H9 (cell line): ENCODE results near the gene MYO1C. TPM values are rescaled to one million over a fixed set of nuclear protein-coding genes. Genes with fewer than 3 reads are reported as not detected.
"Not testable (repeated sequence)": the region's sequence is repeated elsewhere in the genome, so short reads cannot be mapped to it uniquely, and the experiment has no call there.

Experiments used
- DNase-seq: peaks from one replicate; pipeline ENCODE4 v3.0.0-alpha.2; 2017
- H2AFZ ChIP-seq: one replicate; pipeline ENCODE4 v1.6.1; 2013; ENCODE audit warnings: mild to moderate bottlenecking, low read length, control low read depth, moderate library complexity
- H2AK5ac ChIP-seq: 2 replicates; pipeline ENCODE4 v1.6.1; 2013; ENCODE audit warnings: low read length, control low read depth, mixed read lengths; ENCODE audit not compliant: insufficient read length
- H2BK120ac ChIP-seq: one replicate; pipeline ENCODE4 v1.6.1; 2013; ENCODE audit warnings: low read depth, mild to moderate bottlenecking, low read length, control low read depth, inconsistent platforms; ENCODE audit not compliant: poor library complexity, severe bottlenecking
- H2BK12ac ChIP-seq: 2 replicates; pipeline ENCODE4 v1.6.1; 2013; ENCODE audit warnings: low read length, control low read depth, mixed read lengths, low read depth; ENCODE audit not compliant: insufficient read length
- H2BK15ac ChIP-seq: 2 replicates; pipeline ENCODE4 v1.6.1; 2013; ENCODE audit warnings: low read depth, low read length, control low read depth
- H2BK20ac ChIP-seq: one replicate; pipeline ENCODE4 v1.6.1; 2013; ENCODE audit warnings: low read depth, mild to moderate bottlenecking, low read length, control low read depth, inconsistent platforms; ENCODE audit not compliant: poor library complexity, severe bottlenecking
- H2BK5ac ChIP-seq: 2 replicates; pipeline ENCODE4 v1.6.1; 2013; ENCODE audit warnings: low read length, control low read depth, mixed read lengths; ENCODE audit not compliant: insufficient read length
- H3K14ac ChIP-seq: 2 replicates; pipeline ENCODE4 v1.6.1; 2013; ENCODE audit warnings: low read length, control low read depth; ENCODE audit not compliant: insufficient read depth
- H3K18ac ChIP-seq: 2 replicates; pipeline ENCODE4 v1.6.1; 2013; ENCODE audit warnings: low read depth, mild to moderate bottlenecking, mixed read lengths, low read length, control low read depth; ENCODE audit not compliant: insufficient read length
- H3K23ac ChIP-seq: 2 replicates; pipeline ENCODE4 v1.6.1; 2013; ENCODE audit warnings: low read length, control low read depth, mixed read lengths, low read depth; ENCODE audit not compliant: insufficient read length
- H3K23me2 ChIP-seq: 2 replicates; pipeline ENCODE4 v1.6.1; 2013; ENCODE audit warnings: low read depth, mild to moderate bottlenecking, mixed read lengths, low read length, control low read depth; ENCODE audit not compliant: insufficient read length, poor library complexity, severe bottlenecking
- H3K27ac ChIP-seq: 2 replicates; pipeline ENCODE4 v1.5.1; 2013; ENCODE audit warnings: low read length, control low read depth, mixed read lengths, low read depth; ENCODE audit not compliant: insufficient read length
- H3K27me3 ChIP-seq: 2 replicates; pipeline ENCODE4 v1.6.1; 2013; ENCODE audit warnings: low read length, control low read depth, inconsistent platforms; ENCODE audit not compliant: insufficient read depth
- H3K4ac ChIP-seq: 2 replicates; pipeline ENCODE4 v1.6.1; 2013; ENCODE audit warnings: low read depth, mild to moderate bottlenecking, control low read depth, inconsistent platforms, low read length, moderate library complexity
- H3K4me1 ChIP-seq: 2 replicates; pipeline ENCODE4 v1.6.1; 2013; ENCODE audit warnings: low read length, control low read depth, inconsistent platforms; ENCODE audit not compliant: insufficient read depth
- H3K4me2 ChIP-seq: 2 replicates; pipeline ENCODE4 v1.6.1; 2013; ENCODE audit warnings: low read length, control low read depth, mixed read lengths; ENCODE audit not compliant: insufficient read length, insufficient read depth
- H3K56ac ChIP-seq: 2 replicates; pipeline ENCODE4 v1.6.1; 2013; ENCODE audit warnings: low read depth, mild to moderate bottlenecking, mixed read lengths, low read length, control low read depth; ENCODE audit not compliant: insufficient read length
- H3K79me1 ChIP-seq: 2 replicates; pipeline ENCODE4 v1.6.1; 2013; ENCODE audit warnings: low read depth, mild to moderate bottlenecking, moderate library complexity, low read length, control low read depth, inconsistent platforms; ENCODE audit not compliant: insufficient read depth, poor library complexity, severe bottlenecking
- H3K79me2 ChIP-seq: 2 replicates; pipeline ENCODE4 v1.6.1; 2013; ENCODE audit warnings: low read length, control low read depth, inconsistent platforms; ENCODE audit not compliant: insufficient read depth
- H3K9ac ChIP-seq: 2 replicates; pipeline ENCODE4 v1.6.1; 2013; ENCODE audit warnings: low read length, control low read depth, mixed read lengths; ENCODE audit not compliant: insufficient read length; ENCODE audit errors: extremely low read depth
- H3K9me3 ChIP-seq: one replicate; pipeline ENCODE4 v1.6.1; 2013; ENCODE audit warnings: low read depth, low read length, inconsistent platforms; ENCODE audit not compliant: control insufficient read depth
- H3T11ph ChIP-seq: one replicate; pipeline ENCODE4 v1.6.1; 2013; ENCODE audit warnings: mild to moderate bottlenecking, low read length, control low read depth, inconsistent platforms
- H4K20me1 ChIP-seq: one replicate; pipeline ENCODE4 v1.6.1; 2013; ENCODE audit not compliant: control insufficient read depth, insufficient read length, insufficient read depth
- H4K5ac ChIP-seq: 2 replicates; pipeline ENCODE4 v1.6.1; 2013; ENCODE audit warnings: low read depth, mild to moderate bottlenecking, mixed read lengths, low read length, control low read depth; ENCODE audit not compliant: insufficient read length
- H4K8ac ChIP-seq: replicated peaks from 2 replicates; pipeline ENCODE4 v1.6.1; 2013; ENCODE audit warnings: low read length, control low read depth, mixed read lengths, low read depth; ENCODE audit not compliant: insufficient read length
- H4K91ac ChIP-seq: 2 replicates; pipeline ENCODE4 v1.6.1; 2013; ENCODE audit warnings: low read depth, mild to moderate bottlenecking, moderate library complexity, mixed read lengths, low read length, control low read depth; ENCODE audit not compliant: insufficient read length
- H3K27ac Mint-ChIP-seq, 3 experiments: 2 replicates in 2 of 3; 3 replicates in 1 of 3; pipeline ENCODE4 v1.8.0; 2020 to 2021; ENCODE audit warnings: mixed read lengths in 3 of 3, mild to moderate bottlenecking in 1 of 3, moderate library complexity in 1 of 3
- H3K27me3 Mint-ChIP-seq: 2 replicates; pipeline ENCODE4 v1.8.0; 2021; ENCODE audit warnings: low read depth, mild to moderate bottlenecking, moderate library complexity, mixed read lengths
- H3K36me3 Mint-ChIP-seq, 3 experiments: 2 replicates in 2 of 3; 3 replicates in 1 of 3; pipeline ENCODE4 v1.8.0; 2020 to 2021; ENCODE audit warnings: low read depth in 3 of 3, mixed read lengths in 3 of 3; ENCODE audit not compliant: insufficient read depth in 1 of 3
- H3K4me1 Mint-ChIP-seq, 2 experiments: 2 replicates each; pipeline ENCODE4 v1.8.0; 2020; ENCODE audit warnings: mixed read lengths in 2 of 2
- H3K4me3 Mint-ChIP-seq, 2 experiments: 2 replicates in 1 of 2; 3 replicates in 1 of 2; pipeline ENCODE4 v1.8.0; 2020 to 2021; ENCODE audit warnings: mild to moderate bottlenecking in 2 of 2, mixed read lengths in 2 of 2, moderate library complexity in 1 of 2
- H3K9me3 Mint-ChIP-seq, 2 experiments: 2 replicates in 1 of 2; 3 replicates in 1 of 2; pipeline ENCODE4 v1.8.0; 2020; ENCODE audit warnings: mild to moderate bottlenecking in 2 of 2, mixed read lengths in 2 of 2, moderate library complexity in 1 of 2
- WGBS: extraction: QIAGEN DNeasy Blood & Tissue Kit; methylation state at CpG from one replicate; pipeline ENCODE4 v1.1.7; 2013; ENCODE audit warnings: missing lambda C conversion rate, low lambda C conversion rate, mixed read lengths; ENCODE audit not compliant: insufficient read length; ENCODE audit errors: extremely low coverage; 5-methylcytosine and 5-hydroxymethylcytosine counted together
- total RNA-seq: library from RNA; stranded (reverse); gene quantifications from 2 replicates; pipeline ENCODE4 v1.2.1, GENCODE V29; 2021
- TF ChIP-seq, protein P1 (sequence below): fragments of 200-600 bp; sonication (generic); conservative IDR thresholded peaks from 3 replicates; pipeline ENCODE4 v1.8.0; 2021; ENCODE audit warnings: antibody characterized with exemption, mild to moderate bottlenecking

MYO1C gene
- total RNA-seq, 1 experiment from 2014 or later, result 86.5 TPM

DNA sequence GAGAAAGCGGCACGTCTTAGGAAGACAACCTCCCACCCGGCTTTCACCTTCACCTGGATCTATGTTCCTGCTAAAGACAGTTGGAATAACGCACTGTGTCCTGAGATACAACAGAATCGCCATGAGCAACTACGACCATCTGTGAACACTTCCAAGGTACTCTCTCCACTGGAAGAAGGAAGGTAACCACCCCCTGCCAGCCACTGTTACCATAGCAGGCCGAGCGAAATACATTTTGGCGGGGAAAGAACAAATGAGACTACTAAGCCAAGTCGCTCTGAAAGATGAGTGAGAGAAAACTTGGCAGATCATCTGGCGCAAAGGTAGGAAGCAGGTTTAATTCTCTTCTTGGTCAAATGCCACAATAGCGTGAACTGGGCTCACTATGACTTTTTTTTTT is 46.3 kb downstream of the MYO1C start:
- Histone ChIP-seq H2AK5ac (no peak overlapping the region), H3K23ac (no peak overlapping the region), H3K4me2 (no peak overlapping the region), H3K27me3 (no peaks in the 10 kb centered on the region), H3K4ac (no peak overlapping the region), H2AFZ (no peak overlapping the region), H4K5ac (no peak overlapping the region), H2BK12ac (no peak overlapping the region), H2BK5ac (no peak overlapping the region), H3T11ph (no peak overlapping the region), H3K9me3 (no peaks in the 10 kb centered on the region), H4K91ac (no peak overlapping the region), H3K18ac (no peak overlapping the region), H4K20me1 (no peaks in the 10 kb centered on the region), H3K4me1 (no peaks in the 10 kb centered on the region), H2BK15ac (no peak overlapping the region), H3K79me2 (peaks cover 32% of the 10 kb centered on the region; the same call in 1 of the 2 replicates), H3K9ac (no peak overlapping the region), H3K23me2 (no peaks in the 10 kb centered on the region), H2BK20ac (no peak overlapping the region), H4K8ac (no peak overlapping the region), H3K79me1 (peaks cover 2% of the 10 kb centered on the region), H3K56ac (no peak overlapping the region), H3K14ac (no peak overlapping the region), H3K27ac (no peak overlapping the region), H2BK120ac (no peak overlapping the region)
- TF ChIP-seq, protein P1, sequence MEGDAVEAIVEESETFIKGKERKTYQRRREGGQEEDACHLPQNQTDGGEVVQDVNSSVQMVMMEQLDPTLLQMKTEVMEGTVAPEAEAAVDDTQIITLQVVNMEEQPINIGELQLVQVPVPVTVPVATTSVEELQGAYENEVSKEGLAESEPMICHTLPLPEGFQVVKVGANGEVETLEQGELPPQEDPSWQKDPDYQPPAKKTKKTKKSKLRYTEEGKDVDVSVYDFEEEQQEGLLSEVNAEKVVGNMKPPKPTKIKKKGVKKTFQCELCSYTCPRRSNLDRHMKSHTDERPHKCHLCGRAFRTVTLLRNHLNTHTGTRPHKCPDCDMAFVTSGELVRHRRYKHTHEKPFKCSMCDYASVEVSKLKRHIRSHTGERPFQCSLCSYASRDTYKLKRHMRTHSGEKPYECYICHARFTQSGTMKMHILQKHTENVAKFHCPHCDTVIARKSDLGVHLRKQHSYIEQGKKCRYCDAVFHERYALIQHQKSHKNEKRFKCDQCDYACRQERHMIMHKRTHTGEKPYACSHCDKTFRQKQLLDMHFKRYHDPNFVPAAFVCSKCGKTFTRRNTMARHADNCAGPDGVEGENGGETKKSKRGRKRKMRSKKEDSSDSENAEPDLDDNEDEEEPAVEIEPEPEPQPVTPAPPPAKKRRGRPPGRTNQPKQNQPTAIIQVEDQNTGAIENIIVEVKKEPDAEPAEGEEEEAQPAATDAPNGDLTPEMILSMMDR, result no peak
- H3K27me3 Mint-ChIP-seq, result no peaks in the 10 kb centered on the region
- H3K9me3 Mint-ChIP-seq, result no peaks in the 10 kb centered on the region
- H3K36me3 Mint-ChIP-seq, result peaks cover 11 to 18% (median 12%) of the 10 kb centered on the region in 3 experiments; a peak in 6 of 7 replicates
- no CpG with 5 or more reads among the region's 12 CpGs for WGBS
- no peak for DNase-seq
- H3K27ac Mint-ChIP-seq, result peak overlapping the region in 2 of 3 experiments; percentile 9 to 14; a peak in 1 of 7 replicates
- peaks cover 4 to 7% of the 10 kb centered on the region in 2 experiments; a peak in 3 of 4 replicates for H3K4me1 Mint-ChIP-seq
- H3K4me3 Mint-ChIP-seq, result no peak overlapping the region

DNA sequence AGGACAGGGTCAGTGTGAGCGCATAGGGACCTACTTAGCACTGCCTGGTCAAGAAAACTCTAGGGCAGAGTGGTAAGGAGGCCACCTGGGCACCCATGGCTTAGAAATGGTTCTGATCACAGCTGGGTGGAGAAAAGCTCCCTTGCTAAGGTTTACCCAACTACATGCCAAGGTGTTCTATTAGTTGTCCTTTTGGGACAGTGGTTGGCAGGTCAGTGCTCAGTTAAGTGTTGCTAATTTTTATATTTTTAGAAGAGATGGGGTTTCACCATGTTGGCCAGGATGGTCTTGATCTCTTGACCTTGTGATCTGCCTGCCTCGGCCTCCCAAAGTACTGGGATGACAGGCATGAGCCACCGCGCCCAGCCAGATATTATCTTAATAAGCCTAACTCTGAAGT is 46.8 kb downstream of the MYO1C start:
- no CpG with 5 or more reads among the region's 4 CpGs for WGBS
- H3K27ac Mint-ChIP-seq, H3K9me3 ChIP-seq, H2BK20ac ChIP-seq, H3K79me1 ChIP-seq, H3K23ac ChIP-seq, H2AK5ac ChIP-seq, H3K56ac ChIP-seq, H3K18ac ChIP-seq, H3K27ac ChIP-seq, H3K27me3 Mint-ChIP-seq, H3K4me1 ChIP-seq, H2BK15ac ChIP-seq, H2BK5ac ChIP-seq, H3K4me1 Mint-ChIP-seq, H4K8ac ChIP-seq, H2BK120ac ChIP-seq, DNase-seq, H3K4me2 ChIP-seq, H4K91ac ChIP-seq, H3K9ac ChIP-seq, H3K4me3 Mint-ChIP-seq, H2AFZ ChIP-seq, H3K4ac ChIP-seq, H4K20me1 ChIP-seq, H3K23me2 ChIP-seq, H2BK12ac ChIP-seq, H3K14ac ChIP-seq, H3T11ph ChIP-seq, H3K9me3 Mint-ChIP-seq, H4K5ac ChIP-seq, H3K27me3 ChIP-seq: not testable (repeated sequence)
- H3K79me2 ChIP-seq, result peaks cover 32% of the 10 kb centered on the region; the same call in 1 of the 2 replicates
- peaks cover 11 to 18% (median 12%) of the 10 kb centered on the region in 3 experiments; a peak in 6 of 7 replicates for H3K36me3 Mint-ChIP-seq
